NCI-H1417 treated with DMSO at 0.1 percent for 48 hours (cell line): ENCODE data around the gene TRAF7.
A peak's percentile ranks its signal among the peaks of the same experiment; 100 is the strongest.
"Not testable (repeated sequence)": the region's sequence is repeated elsewhere in the genome, so short reads cannot be mapped to it uniquely, and the experiment has no call there.

Source experiments
- DNase-seq: peaks from one replicate; lab custom pipeline; 2025; lab: John Stamatoyannopoulos, UW

TRAF7 gene

DNA sequence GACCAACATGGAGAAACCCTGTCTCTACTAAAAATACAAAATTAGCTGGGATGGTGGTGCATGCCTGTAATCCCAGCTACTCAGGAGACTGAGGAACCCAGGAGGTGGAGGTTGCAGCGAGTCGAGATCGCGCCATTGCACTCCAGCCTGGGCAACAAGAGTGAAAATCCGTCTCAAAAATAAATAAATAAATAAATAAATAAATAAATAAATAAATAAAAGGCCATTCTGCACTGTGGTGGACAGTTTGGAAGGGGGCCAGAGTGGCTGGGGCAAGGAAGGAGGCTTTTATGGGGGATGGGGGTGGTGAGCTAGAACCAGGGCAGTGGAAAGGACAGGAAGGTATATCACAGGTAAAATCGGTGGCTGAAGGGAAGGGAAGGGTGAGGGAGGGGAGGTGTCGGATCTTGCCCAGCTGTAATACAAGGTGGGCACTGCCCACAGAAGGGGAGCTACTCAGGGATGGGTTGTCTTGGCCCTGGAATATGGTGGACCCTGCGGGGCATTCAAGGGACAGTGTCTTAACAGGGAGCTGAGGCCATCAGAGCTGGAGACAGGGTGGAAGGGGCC lies 47.6 kb downstream of the TRAF7 start:
- not testable (repeated sequence) for DNase-seq

DNA sequence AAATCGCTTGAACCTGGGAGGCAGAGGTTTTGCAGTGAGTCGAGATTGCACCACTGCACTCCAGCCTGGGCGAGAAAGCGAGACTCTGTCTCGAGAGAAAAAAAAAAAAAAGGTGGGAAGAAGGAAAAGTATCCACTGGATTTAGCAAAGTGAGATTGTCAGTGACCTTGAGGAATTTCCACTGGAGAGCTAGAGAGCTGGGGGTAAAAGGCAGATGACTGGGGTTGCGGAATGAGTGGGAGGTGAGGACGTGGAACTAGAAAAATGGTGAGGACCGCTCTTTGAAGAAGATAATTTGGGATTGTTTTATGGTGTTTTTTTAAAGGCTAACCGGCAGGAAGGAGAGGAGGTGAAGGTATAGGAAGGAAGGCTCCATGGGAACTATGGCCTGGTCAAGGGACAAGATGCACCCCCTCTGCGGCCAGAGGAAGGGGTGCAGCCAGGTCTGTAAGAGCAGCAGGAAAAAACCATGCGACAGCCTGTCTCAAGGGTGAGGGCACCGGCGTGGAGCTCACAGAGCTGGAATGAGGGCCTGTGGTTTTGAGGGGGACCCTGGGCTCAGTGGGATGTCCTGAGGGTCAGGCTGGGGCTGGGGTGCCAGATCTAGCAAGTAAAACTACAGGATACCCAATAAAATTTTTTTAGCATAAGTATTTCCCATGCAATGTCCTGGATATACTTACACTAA lies 49.0 kb downstream of the TRAF7 start:
- DNase-seq, result no peak

- DNase-seq, result peak; percentile 39
Observed at GRCh38 chr16:2205104-2205966, 49.8 kb downstream of the TRAF7 start, which contains the start of gene MLST8. Gene MLST8, plus strand, starts transcription at chr16:2205454. Its CDS starts 632 bp downstream, at chr16:2206086.

DNA sequence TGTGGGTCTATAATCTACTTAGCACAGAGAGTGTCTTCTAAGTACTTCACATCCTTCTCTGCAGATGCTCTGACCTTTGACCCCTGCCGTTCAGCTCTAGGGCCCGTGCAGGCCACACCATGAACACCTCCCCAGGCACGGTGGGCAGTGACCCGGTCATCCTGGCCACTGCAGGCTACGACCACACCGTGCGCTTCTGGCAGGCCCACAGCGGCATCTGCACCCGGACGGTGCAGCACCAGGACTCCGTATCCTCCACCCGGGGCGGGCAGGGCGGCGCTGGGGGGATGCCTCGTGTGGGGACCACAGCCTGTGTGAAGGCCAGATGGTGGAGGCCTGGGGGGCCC lies 50.4 kb downstream of the TRAF7 start:
- DNase-seq, result no peak

DNA sequence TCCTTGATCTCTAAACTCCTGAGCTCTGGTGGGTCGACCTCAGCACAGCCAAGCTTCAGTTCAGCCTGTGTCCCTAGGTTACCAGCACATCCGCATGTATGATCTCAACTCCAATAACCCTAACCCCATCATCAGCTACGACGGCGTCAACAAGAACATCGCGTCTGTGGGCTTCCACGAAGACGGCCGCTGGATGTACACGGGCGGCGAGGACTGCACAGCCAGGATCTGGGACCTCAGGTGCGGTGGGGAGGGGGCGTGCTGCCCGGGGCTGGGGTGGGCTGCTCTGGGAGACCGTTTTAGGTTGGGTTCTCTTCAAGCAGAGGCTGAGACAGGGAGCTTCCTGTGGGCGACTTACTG lies 50.8 kb downstream of the TRAF7 start:
- DNase-seq, result no peak

DNA sequence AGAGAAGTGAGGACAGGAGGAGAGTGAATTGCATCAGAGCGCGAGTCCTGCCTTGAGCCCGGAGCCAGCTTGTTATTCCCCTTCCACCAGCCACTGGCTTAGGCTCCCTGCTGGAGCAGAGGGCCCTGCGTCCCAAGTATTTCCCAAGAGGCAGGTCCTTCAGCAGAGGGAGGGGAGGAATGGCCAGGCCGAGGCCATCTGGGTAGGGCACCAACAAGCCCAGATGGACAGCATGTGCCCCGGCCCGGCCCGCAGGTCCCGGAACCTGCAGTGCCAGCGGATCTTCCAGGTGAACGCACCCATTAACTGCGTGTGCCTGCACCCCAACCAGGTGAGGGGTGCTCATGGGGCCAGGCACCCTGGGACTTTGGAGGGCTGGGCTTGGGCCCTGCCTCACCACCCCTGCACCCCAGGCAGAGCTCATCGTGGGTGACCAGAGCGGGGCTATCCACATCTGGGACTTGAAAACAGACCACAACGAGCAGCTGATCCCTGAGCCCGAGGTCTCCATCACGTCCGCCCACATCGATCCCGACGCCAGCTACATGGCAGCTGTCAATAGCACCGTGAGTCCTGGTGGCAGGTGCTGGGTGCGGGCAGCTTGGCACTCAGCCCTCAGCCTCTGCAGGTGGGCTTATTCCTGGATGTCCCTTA lies 51.3 kb downstream of the TRAF7 start:
- no peak for DNase-seq

DNA sequence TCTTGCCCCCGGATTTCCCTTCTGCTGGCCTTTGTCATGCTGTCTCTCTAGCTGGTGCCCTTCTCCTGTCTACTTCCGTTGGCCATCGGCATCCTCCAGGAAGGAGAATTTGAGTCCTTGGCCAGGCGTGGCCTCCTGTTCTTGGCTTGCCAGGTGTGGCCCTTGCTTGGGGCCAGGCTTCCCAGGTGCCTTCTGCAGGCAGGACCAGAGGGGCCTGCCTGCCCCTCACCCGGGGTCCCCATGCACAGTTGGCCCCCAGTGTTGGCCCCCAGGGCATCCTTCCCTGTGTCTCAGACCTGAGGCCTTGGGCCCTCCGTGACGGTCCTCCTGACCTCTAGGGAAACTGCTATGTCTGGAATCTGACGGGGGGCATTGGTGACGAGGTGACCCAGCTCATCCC lies 52.3 kb downstream of the TRAF7 start:
- DNase-seq, result no peak

GRCh38 chr16:2208308-2208707 lies 52.7 kb downstream of the TRAF7 start:
- no peak for DNase-seq

DNA sequence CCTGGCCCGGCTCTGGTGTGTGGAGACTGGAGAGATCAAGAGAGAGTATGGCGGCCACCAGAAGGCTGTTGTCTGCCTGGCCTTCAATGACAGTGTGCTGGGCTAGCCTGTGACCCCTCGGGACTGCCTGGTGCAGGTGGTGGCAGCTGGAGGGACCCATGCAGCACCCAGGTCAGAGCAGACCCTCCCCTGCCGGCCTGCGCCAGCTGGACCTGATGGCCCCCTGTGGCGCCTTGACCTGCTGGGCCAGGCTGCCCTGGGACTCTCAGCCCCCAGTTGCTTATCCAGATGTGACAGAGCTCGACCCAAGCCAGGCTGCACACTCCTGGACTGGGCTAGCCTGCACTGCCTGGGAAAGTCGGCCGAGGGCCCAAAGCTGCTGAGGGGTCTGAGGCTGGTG lies 53.2 kb downstream of the TRAF7 start:
- no peak for DNase-seq

DNA sequence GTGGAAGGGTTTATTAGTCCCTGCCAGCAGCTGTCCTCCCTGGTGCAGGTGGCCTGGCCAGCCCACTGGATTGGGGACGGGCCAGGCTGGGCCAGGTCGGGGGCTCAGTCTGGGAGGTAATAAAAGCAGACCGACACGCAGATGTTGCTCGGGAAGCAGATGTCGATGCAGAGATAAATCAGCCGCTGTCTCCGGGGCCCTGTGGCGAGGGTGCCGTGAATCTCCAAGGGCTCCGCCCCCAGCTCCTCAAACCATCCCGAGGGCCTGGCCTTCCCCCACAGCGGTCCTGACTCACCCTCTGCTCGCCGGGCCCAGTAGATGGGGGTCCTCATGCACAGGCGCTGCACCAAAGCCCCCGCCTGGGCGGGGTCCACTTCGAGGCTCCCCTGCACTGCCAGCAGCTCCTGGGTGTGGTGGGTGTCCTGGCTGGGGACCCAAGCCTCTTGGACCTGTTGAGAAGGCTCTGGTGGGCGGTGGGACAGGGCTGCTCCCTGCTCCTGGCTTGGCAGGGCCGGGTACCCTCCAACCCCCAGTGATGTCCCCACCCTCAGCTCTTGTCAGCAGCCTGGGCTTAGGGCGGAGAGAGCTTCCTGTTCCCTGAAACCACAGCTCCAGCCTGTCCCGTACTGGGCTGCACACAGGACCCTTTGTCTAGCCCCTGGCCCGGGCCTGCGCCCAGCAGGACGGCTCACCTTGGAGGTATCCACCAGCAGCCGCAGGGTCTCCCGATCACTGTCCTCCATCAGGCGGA lies 53.9 kb downstream of the TRAF7 start:
- DNase-seq, result no peak

- DNase-seq, result no peak
Observed at GRCh38 chr16:2210009-2210332, 54.4 kb downstream of the TRAF7 start.

GRCh38 chr16:2210386-2211365 lies 55.1 kb downstream of the TRAF7 start, which contains the start of gene BRICD5:
Gene BRICD5, minus strand, starts transcription at chr16:2210863. Its CDS starts 30 bp downstream, at chr16:2210833.
- DNase-seq, result no peak

DNA sequence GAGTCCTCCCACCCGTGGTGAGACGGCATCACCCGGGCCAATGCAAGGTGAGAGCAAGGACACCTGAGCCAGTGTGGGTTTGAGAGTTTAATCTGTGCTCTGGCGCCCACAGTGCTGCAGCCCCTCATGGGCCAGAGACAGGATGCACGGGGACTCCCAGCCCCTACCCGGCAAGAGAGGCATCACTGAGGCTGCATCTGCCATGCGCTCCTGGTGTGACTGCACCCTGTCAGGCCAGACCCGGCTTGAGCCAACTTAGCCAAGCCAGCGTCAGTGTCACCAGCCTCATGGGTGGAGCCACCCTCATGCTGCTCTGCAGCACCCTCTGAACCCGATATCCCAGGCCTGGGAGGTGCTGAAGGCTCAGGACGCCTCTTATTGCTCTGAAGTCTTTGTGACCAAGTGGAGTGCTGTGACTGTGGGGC lies 56.4 kb downstream of the TRAF7 start:
- DNase-seq, result no peak

GRCh38 chr16:2212362-2213324 lies 57.1 kb downstream of the TRAF7 start:
- DNase-seq, result no peak

- no peak for DNase-seq
Observed at GRCh38 chr16:2213817-2214718, 58.5 kb downstream of the TRAF7 start.

- no peak for DNase-seq
Observed at GRCh38 chr16:2214719-2214968, 59.1 kb downstream of the TRAF7 start, which contains the start of gene PGP. Gene PGP, minus strand, starts transcription at chr16:2214840. Its CDS starts 63 bp downstream, at chr16:2214777.

GRCh38 chr16:2216330-2216729 lies 60.7 kb downstream of the TRAF7 start:
- DNase-seq, result no peak

DNA sequence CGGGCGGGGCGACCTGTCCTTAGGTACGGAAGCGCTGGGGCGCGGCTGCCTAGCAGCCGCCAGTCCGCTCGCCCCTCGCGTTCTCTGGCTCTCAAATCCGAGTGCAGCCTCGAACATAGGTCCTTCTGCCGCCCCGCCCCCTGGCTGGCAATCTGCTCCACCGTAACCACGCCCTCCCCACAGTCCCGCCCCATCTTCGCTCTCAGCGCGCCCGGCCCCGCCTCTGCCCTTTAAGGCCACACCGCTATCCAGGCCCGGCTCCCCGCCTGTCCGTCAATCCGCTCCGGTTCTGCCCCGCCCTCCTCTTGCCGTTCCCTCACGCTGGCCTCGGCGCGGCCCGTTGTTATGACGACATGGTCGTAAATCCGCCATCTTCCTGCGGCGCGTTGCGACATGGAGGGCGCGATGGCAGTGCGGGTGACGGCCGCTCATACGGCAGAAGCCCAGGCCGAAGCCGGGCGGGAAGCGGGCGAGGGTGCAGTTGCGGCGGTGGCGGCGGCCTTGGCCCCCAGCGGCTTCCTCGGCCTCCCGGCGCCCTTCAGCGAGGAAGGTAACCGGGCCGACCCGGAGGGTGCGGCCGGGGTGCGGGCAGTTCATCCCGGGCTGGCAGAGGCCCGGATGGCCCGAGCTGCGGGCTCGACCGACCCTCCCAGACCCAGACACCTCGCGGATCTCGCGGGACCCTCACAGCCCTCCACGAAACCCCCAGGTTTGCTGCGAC lies 67.8 kb downstream of the TRAF7 start, which contains the start of gene E4F1:
TSS of gene E4F1 (plus strand) at position 371 of the 721 bp plus-strand sequence. CDS start at position 394, 23 bp downstream.
- peak; percentile 98 for DNase-seq
